ENCODE data around the gene CBFA2T3. TPM values are rescaled to one million over a fixed set of nuclear protein-coding genes. Genes with fewer than 3 reads are reported as not detected.

Gene CBFA2T3
- total and polyA plus RNA-seq, 2 of the 8 experiments (the other 6 are each of a cell fraction or from before 2014, with no cell fraction given): 0.51 to 1.3 TPM

DNA sequence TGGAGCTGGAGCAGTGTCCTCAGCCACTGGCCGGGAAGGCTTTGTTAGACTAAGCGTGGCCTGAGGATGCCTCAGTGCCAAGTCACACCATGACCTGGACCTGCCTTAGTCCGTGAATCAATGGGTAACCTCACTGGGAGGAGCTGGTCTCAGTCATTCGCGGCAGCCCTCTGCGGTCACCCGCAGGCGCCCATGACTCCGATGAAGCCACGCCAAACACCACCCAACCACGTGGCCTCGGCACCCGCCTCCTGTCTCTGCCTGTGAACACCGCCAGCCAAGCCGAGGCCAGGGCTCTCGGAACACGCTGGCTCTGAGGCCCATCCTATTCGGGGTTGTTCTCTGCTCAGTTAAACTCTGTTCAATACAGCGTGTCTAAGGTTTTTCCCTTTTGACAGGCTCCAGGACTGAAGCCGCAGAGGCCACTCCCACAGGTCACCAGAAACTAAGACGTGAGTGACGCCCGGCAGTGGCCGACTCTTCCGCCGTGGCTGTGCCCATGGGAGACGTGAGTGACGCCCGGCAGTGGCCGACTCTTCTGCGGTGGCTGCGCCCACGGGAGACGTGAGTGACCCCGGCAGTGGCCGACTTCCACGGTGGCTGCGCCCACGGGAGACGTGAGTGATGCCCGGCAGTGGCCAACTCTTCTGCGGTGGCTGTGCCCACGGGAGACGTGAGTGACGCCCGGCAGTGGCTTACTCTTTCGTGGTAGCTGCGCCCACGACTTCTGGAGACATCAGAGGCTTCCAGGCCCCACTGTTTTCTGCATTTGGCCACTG is 93.7 kb downstream of the CBFA2T3 start:
- Histone ChIP-seq H3K23ac (ENCODE audit: insufficient read length) (no peak overlapping the region), H3K79me2 (ENCODE audit: control insufficient read depth in 1 of 2, insufficient read depth in 2 of 2, low read length in 2 of 2) (no peaks in the 10 kb centered on the region), H4K8ac (ENCODE audit: extremely low read depth, insufficient read depth, low read length) (no peak overlapping the region), H2BK120ac (replicated peaks; ENCODE audit: low read depth, low read length) (no peak overlapping the region), H3K4me2 (ENCODE audit: insufficient read depth in 1 of 2, low read depth in 2 of 2, low read length in 2 of 2) (no peak overlapping the region), H3K36me3 (ENCODE audit: control insufficient read depth in 2 of 4, insufficient read depth in 4 of 4, low read length in 3 of 4) (no peaks in the 10 kb centered on the region), H3K4ac (replicated peaks; ENCODE audit: insufficient read length, low read depth, low read length) (no peak overlapping the region), H3K4me1 (replicated peaks in 1 of 4; ENCODE audit: control insufficient read depth in 3 of 4, insufficient read depth in 4 of 4, low read length in 3 of 4) (peaks cover 0 to 9% (median 6%) of the 10 kb centered on the region in 4 experiments; a peak in 4 of 7 replicates), H3K23me2 (ENCODE audit: low read depth, low read length) (no peaks in the 10 kb centered on the region; the same call in 1 of the 2 replicates), H2AFZ (ENCODE audit: low read length) (no peak overlapping the region), H3K56ac (replicated peaks; ENCODE audit: insufficient read length, low read depth, low read length) (no peak overlapping the region), H2BK5ac (ENCODE audit: low read depth, low read length) (no peak overlapping the region), H3K27me3 (replicated peaks in 1 of 4; ENCODE audit: control insufficient read depth in 3 of 4, extremely low read depth in 1 of 4, insufficient read depth in 3 of 4, low read length in 3 of 4) (peaks cover 0 to 7% (median 1%) of the 10 kb centered on the region in 4 experiments; a peak in 2 of 7 replicates), H3K14ac (ENCODE audit: insufficient read length) (no peak overlapping the region), H3K4me3 (ENCODE audit: extremely low read depth in 1 of 4, insufficient read depth in 2 of 4, low read depth in 3 of 4, low read length in 4 of 4) (no peak overlapping the region), H3K27ac (ENCODE audit: low read depth, low read length) (no peak overlapping the region), H3K9ac (replicated peaks in 1 of 4; ENCODE audit: extremely low read depth in 1 of 4, low read depth in 3 of 4, low read length in 3 of 4) (no peak overlapping the region), H4K5ac (ENCODE audit: insufficient read length, low read depth, low read length) (no peak overlapping the region), H4K91ac (replicated peaks; ENCODE audit: insufficient read length, low read length) (no peak overlapping the region), H2AK5ac (ENCODE audit: low read depth, low read length) (no peak overlapping the region), H2BK12ac (ENCODE audit: low read depth, low read length) (0 out of 2 replicates have a peak overlapping the region, but pooled peaks have one; percentile 50), H3K18ac (ENCODE audit: extremely low read depth, low read length) (no peak overlapping the region), H2BK15ac (ENCODE audit: low read length) (no peak overlapping the region), H3K9me3 (ENCODE audit: insufficient read depth in 2 of 2, low read depth in 1 of 2, low read length in 1 of 2) (no peaks in the 10 kb centered on the region), H4K20me1 (replicated peaks in 1 of 2; ENCODE audit: control insufficient read depth in 1 of 2, insufficient read depth in 2 of 2, low read length in 2 of 2) (peaks cover 0 to 4% of the 10 kb centered on the region in 2 experiments), H2BK20ac (ENCODE audit: low read length) (no peak overlapping the region), H3K79me1 (ENCODE audit: low read depth, low read length) (no peaks in the 10 kb centered on the region; the same call in 1 of the 2 replicates)
- FAIRE-seq (no peak), DNase-seq (ENCODE audit: low read depth in 1 of 2, low spot score in 2 of 2) (no peak)
- ChIA-PET CTCF (ENCODE audit: partially characterized antibody) (no interaction called here), POLR2A (ENCODE audit: partially characterized antibody) (interaction anchor here (0.7 to 1.1 kb wide), 2 partner anchors 20 to 225 kb away, joined by 3 to 5 read pairs; no protein-coding TSS in a partner anchor)
- TF ChIP-seq ATF2 (IDR thresholded peaks at IDR 0.05; ENCODE audit: low read length) (no peak), TAF7 (optimal IDR thresholded peaks at IDR 0.05; ENCODE audit: borderline replicate concordance, low read depth, low read length) (no peak), YY1 (IDR thresholded peaks at IDR 0.05; ENCODE audit: low read depth, low read length) (no peak), EGR1 (IDR thresholded peaks at IDR 0.05; ENCODE audit: borderline replicate concordance, low read depth, low read length) (peak; percentile 44), RBBP5 (IDR thresholded peaks at IDR 0.05; ENCODE audit: borderline replicate concordance, low read depth, low read length) (no peak), KDM5A (IDR thresholded peaks at IDR 0.05; ENCODE audit: low read length) (no peak), NRF1 (IDR thresholded peaks at IDR 0.05; ENCODE audit: low read depth, low read length) (no peak)
- WGBS, 2 experiments (ENCODE audit: extremely low coverage in 1 of 2, insufficient coverage in 1 of 2, insufficient read length in 1 of 2, insufficient replicate concordance in 2 of 2, low coverage in 1 of 2, low lambda C conversion rate in 2 of 2, missing lambda C conversion rate in 1 of 2): 95% methylated on average over 41 of the region's 49 CpGs; no CpG with 5 or more reads in 1 of the 2 experiments
